GM10266 (cell line): ENCODE measurements around the gene MAP1B.

Experiments
- DNase-seq: peaks from one replicate; pipeline ENCODE4 v3.0.0; 2012; ENCODE audit errors: extremely low spot score
- TF ChIP-seq, protein P1 (sequence below): IDR thresholded peaks from 2 replicates; pipeline ENCODE4 v1.5.1; 2012; ENCODE audit warnings: mild to moderate bottlenecking, low read depth; ENCODE audit not compliant: control insufficient read depth, insufficient read depth; ENCODE audit errors: missing control alignments

Gene MAP1B

DNA sequence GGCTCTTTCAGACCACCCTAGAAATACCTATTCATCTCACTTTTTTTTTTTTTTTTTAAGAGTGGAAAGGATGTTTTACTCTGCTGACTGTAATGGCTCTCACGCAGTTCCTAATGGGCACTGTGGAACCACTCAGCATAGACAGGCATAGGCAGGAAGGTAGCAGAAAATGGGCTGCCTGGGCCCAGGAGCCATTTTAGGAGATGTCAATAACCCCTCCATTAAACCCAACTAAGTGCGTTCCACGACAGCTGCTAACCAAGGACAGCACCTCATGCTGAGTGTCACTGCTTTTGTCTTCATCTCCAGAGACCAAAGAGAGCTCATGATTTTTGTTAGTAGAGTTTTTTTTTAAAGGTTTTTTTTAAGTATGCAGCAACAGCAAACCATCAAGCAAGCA, 15.3 kb downstream of the MAP1B start:
- DNase-seq = no peak

DNA sequence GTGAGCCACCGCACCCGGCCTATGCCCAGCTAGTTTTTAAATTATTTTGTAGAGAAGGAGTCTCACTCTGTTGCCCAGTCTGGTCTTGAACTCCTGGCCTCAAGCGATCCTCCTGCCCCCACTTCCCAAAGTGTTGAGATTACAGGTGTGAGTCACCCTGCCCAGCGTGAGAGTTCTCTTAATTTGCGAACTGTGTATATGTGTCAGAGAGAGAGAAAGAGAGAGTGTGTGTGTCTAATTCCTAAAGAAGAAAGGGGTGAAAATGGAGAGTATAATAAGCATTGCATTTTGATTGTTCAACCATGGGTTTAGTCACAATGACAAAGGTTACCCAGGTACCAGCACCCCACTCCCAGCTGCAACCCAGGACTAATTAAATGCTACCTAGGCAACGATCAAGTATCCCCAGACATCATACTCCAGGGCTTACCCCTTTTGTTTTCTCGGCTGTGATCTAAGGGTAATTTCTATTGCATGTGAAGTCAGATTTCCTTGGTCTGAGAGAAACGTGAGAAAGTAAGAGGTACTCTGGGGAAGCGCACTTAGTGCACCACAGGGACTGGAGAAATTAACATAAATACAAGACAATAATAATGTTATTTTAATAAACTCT, 16.6 kb downstream of the MAP1B start:
- TF ChIP-seq, protein P1, sequence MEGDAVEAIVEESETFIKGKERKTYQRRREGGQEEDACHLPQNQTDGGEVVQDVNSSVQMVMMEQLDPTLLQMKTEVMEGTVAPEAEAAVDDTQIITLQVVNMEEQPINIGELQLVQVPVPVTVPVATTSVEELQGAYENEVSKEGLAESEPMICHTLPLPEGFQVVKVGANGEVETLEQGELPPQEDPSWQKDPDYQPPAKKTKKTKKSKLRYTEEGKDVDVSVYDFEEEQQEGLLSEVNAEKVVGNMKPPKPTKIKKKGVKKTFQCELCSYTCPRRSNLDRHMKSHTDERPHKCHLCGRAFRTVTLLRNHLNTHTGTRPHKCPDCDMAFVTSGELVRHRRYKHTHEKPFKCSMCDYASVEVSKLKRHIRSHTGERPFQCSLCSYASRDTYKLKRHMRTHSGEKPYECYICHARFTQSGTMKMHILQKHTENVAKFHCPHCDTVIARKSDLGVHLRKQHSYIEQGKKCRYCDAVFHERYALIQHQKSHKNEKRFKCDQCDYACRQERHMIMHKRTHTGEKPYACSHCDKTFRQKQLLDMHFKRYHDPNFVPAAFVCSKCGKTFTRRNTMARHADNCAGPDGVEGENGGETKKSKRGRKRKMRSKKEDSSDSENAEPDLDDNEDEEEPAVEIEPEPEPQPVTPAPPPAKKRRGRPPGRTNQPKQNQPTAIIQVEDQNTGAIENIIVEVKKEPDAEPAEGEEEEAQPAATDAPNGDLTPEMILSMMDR = no peak
- DNase-seq = no peak

More for the DNA sequence above, 15.3 kb downstream of the MAP1B start:
- TF ChIP-seq, protein P1 = no peak

DNA sequence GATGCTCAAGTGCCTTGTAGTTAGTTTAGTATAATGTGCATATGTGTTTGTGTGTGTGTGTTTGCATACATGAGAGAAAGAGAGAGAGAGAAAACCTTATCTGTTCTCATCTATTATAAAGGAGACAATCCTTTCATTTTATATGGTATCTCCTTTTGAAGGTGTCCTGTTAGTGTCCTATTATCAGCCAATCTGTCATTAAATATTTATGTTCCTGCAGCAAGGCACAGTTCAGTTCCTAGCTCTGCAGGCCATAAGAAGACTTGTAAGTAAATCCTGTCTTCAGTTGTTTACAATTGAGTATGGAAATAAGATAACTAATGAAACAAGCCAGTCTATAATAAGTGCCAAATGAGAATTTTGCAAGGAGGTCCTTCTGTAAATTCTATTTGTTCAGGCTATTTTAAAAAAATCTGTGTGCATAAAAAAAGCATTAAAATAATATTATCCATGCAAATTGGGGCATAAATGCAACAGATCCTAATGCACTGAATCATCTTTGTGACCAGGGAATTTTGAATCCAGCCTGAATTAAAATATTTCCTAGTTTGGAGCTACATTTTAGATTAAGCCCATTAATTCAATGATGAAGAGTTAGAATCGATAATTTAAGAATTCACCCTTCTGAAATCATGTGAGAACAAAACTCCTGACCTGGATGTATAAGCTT, 18.1 kb downstream of the MAP1B start:
- TF ChIP-seq, protein P1 = no peak
- no peak for DNase-seq

- no peak for DNase-seq
These were observed 18.8 kb downstream of the MAP1B start for GRCh38 chr5:72125941-72126620.

GRCh38 chr5:72126796-72127195, 19.5 kb downstream of the MAP1B start:
- no peak for DNase-seq
- TF ChIP-seq, protein P1 = no peak

More at GRCh38 chr5:72125941-72126620, 18.8 kb downstream of the MAP1B start:
- TF ChIP-seq, protein P1 = no peak

DNA sequence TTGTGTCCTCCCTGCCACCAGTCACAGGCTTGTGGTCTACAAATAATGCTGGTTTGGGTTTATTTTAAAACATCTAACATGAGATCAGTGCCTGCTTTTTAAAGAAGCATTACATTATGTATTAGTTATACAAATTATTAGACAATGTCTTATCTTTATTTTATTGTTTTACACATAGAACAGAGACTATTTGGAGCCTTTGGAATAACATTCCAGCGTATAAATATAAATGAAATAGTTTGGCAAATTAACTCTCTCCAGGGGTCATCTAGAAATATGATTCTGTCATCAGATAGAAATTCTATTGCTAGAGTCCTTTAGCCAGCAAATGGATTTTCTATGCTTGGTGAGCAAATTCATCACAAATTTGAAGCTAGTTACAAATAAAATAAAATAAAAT, 22.4 kb downstream of the MAP1B start:
- TF ChIP-seq, protein P1 = no peak
- no peak for DNase-seq

DNA sequence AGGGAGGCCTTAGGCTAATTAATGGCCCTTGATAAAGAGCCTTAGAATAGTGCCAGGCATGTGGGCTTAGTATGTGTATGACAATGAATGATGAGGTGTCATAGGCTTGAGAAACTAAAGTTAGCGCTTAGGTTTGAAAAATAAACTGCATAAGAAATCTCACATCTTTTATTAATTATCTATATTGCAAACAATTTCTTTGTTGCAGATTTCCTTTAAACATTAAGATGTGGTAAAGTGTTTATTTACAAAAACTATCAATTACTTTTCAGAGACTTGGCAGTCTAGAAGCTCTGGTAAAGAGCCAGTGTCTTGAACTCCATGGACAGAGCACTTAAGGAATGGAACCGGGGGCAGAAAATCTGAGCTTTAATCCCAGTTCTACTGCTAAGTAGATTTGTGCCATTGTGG, 23.1 kb downstream of the MAP1B start:
- no peak for DNase-seq
- TF ChIP-seq, protein P1 = no peak
